ENCODE data around the gene TM2D1. TPM values are rescaled to one million over a fixed set of nuclear protein-coding genes. Genes with fewer than 3 reads are reported as not detected.
"Not testable (repeated sequence)": the region's sequence is repeated elsewhere in the genome, so short reads cannot be mapped to it uniquely, and the experiment has no call there.

Gene TM2D1
- total RNA-seq, 6 donors from 2014 or later, result 26.3 to 86.6 (median 49.2) TPM

DNA sequence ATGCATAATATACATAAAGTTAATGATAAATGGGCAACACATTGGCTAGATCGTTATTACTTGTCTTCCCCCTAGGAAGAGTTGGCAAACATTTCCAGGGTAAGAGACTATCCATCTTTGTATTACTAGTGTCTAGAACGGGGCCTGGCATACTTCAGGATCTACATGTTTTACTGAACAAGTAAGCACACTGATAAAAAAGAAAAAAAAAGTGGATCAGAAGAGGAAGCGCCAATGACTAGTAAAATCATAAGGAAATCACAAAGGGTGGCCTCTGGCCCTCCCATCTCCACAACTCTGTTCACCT is 482 bp downstream of the TM2D1 start:
- no peaks in the 10 kb centered on the region for H3K9me3 ChIP-seq
- peak overlapping the region; percentile 89 to 96 (median 94) for H3K27ac ChIP-seq
- no peaks in the 10 kb centered on the region for H3K27me3 ChIP-seq
- ATAC-seq (ENCODE audit: low FRiP score in 2 of 2) (no peak), DNase-seq (no peak)
- peak overlapping the region; percentile 50 to 86 (median 68) for H3K4me3 ChIP-seq
- WGBS, 2 donors, result 1 to 2% methylated on average over 3 of the region's 3 CpGs
- H3K4me1 ChIP-seq, result peaks cover 9 to 18% (median 12%) of the 10 kb centered on the region in 4 donors
- H3K36me3 ChIP-seq, result peaks cover 0 to 12% (median 2%) of the 10 kb centered on the region in 4 donors
- TF ChIP-seq EP300 (IDR thresholded peaks at IDR 0.05) (no peak), POLR2AphosphoS5 (IDR thresholded peaks at IDR 0.05) (no peak), POLR2A (IDR thresholded peaks at IDR 0.05) (no peak)
- TF ChIP-seq, protein P1, sequence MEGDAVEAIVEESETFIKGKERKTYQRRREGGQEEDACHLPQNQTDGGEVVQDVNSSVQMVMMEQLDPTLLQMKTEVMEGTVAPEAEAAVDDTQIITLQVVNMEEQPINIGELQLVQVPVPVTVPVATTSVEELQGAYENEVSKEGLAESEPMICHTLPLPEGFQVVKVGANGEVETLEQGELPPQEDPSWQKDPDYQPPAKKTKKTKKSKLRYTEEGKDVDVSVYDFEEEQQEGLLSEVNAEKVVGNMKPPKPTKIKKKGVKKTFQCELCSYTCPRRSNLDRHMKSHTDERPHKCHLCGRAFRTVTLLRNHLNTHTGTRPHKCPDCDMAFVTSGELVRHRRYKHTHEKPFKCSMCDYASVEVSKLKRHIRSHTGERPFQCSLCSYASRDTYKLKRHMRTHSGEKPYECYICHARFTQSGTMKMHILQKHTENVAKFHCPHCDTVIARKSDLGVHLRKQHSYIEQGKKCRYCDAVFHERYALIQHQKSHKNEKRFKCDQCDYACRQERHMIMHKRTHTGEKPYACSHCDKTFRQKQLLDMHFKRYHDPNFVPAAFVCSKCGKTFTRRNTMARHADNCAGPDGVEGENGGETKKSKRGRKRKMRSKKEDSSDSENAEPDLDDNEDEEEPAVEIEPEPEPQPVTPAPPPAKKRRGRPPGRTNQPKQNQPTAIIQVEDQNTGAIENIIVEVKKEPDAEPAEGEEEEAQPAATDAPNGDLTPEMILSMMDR (IDR thresholded peaks at IDR 0.05), result no peak

DNA sequence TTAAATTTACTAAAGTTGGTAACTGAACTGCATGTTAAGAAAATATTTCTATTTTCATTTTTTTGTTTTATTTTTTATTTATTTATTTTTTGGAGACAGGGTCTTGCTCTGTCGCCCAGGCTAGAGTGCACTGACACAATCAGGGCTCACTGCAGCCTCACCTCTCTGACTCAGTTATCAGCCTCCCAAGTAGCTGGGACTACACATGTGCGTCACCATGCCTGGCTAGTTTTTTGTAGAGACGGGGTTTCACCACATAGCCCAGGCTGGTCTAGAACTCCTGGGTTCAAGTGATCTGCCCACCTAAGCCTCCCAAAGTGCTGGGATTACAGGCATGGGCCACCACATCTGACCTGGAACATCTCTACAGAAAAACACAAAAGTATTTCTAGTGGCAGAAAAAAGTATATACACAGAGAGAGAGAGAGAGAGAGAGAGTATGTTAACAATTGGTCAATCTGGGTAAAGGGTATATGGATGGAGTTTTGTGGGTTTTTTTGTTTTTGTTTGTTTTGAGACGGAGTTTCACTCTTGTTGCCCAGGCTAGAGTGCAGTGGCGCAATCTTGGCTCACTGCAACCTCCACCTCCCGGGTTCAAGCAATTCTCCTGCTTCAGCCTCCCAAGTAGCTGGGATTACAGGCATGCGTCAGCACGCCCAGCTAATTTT is 5.8 kb downstream of the TM2D1 start:
- not testable (repeated sequence) for ATAC-seq (ENCODE audit: low FRiP score in 2 of 2); DNase-seq; H3K27me3 ChIP-seq; H3K4me3 ChIP-seq; H3K27ac ChIP-seq; H3K9me3 ChIP-seq
- Histone ChIP-seq H3K4me1 (peaks cover 7 to 22% (median 10%) of the 10 kb centered on the region in 4 donors), H3K36me3 (peaks cover 0 to 19% (median 2%) of the 10 kb centered on the region in 4 donors)
- 85 to 93% methylated on average over 8 of the region's 8 CpGs for WGBS, 2 donors

DNA sequence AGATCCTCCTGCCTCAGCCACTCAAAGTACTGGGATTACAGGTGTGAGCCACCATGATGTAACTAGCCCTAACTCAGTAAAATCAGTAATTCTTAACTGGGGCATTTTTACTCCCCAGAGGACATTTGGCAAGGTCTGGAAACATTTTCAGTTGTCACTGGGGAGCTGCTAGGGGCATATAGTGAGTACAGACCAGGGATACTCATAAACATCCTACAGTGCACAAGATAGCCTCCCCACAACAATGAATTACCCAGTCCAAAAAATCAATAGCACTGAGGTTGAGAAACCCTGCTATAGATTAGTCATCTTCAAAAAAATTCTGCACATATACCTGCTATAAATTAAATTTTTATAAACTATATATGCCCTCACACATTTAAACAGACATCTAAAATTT is 13.0 kb downstream of the TM2D1 start:
- TF ChIP-seq, protein P1 (IDR thresholded peaks at IDR 0.05), result no peak
- TF ChIP-seq POLR2AphosphoS5 (IDR thresholded peaks at IDR 0.05) (no peak), POLR2A (IDR thresholded peaks at IDR 0.05) (no peak), EP300 (IDR thresholded peaks at IDR 0.05) (no peak)

DNA sequence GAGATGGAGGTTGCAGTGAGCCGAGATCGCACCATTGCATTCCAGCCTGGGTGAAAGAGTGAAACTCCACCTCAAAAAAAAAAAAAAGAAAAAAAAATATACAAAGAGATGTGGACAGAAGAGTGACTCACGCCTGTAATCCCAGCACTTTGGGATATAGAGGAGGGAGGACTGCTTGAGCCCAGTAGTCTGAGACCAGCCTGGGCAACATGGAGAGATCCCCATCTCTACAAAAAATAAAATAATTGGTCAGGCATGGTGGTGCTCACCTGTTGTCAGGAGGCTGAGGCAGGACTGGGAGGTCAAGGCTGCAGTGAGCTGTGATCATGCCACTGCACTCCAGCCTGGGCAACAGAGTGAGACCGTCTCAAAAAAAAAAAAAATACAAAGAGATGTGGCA is 13.7 kb downstream of the TM2D1 start:
- H3K4me3 ChIP-seq; DNase-seq; H3K9me3 ChIP-seq; H3K27ac ChIP-seq; ATAC-seq (ENCODE audit: low FRiP score in 2 of 2); H3K27me3 ChIP-seq: not testable (repeated sequence)
- Histone ChIP-seq H3K36me3 (peaks cover 0 to 33% (median 22%) of the 10 kb centered on the region in 4 donors), H3K4me1 (peaks cover 0 to 11% (median 2%) of the 10 kb centered on the region in 4 donors)
- WGBS, 2 donors, result 85 to 87% methylated on average over 4 of the region's 4 CpGs

More for the DNA sequence above, 13.0 kb downstream of the TM2D1 start:
- ATAC-seq (ENCODE audit: low FRiP score in 2 of 2) (no peak), DNase-seq (no peak)
- Histone ChIP-seq H3K36me3 (peaks cover 0 to 29% (median 15%) of the 10 kb centered on the region in 4 donors), H3K4me3 (no peak overlapping the region), H3K27ac (no peak overlapping the region), H3K27me3 (no peaks in the 10 kb centered on the region), H3K9me3 (no peaks in the 10 kb centered on the region), H3K4me1 (peaks cover 0 to 11% (median 2%) of the 10 kb centered on the region in 4 donors)

DNA sequence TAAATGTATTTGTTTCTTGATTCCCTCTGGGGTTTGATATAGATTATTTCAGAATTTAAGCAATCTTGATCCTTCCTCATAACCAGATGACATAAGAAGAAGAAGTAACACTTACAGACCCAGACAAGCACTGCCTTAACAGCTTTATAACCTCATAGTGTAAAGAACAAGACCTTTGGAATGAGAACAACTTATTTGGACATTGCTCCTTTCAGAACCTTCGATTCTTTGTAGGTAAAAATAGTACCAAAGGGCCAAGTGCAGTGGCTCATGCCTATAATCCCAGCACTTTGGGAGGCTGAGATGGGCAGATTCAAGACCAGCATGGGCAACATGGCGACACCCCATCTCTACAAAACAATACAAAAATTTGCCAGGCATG is 15.0 kb downstream of the TM2D1 start:
- DNase-seq (no peak), ATAC-seq (ENCODE audit: low FRiP score in 2 of 2) (no peak)
- no peak for TF ChIP-seq EP300 (IDR thresholded peaks at IDR 0.05)
- TF ChIP-seq POLR2A (IDR thresholded peaks at IDR 0.05), result no peak
- no peak for TF ChIP-seq POLR2AphosphoS5 (IDR thresholded peaks at IDR 0.05)
- TF ChIP-seq, protein P1 (IDR thresholded peaks at IDR 0.05), result no peak
- Histone ChIP-seq H3K4me1 (peaks cover 0 to 11% (median 2%) of the 10 kb centered on the region in 4 donors), H3K27me3 (no peaks in the 10 kb centered on the region), H3K27ac (no peak overlapping the region), H3K36me3 (peaks cover 0 to 45% (median 28%) of the 10 kb centered on the region in 4 donors), H3K4me3 (no peak overlapping the region), H3K9me3 (no peaks in the 10 kb centered on the region)
- 88 to 96% methylated on average over 2 of the region's 2 CpGs for WGBS, 2 donors

Measured in upper lobe of left lung (tissue), 6 donors.